HL-60 (cell line): ENCODE data around the gene SFXN3.

Experiments used
- DNase-seq, 2 experiments: peaks; one replicate each; pipeline ENCODE4 v3.0.0-alpha.2; 2010 to 2020; ENCODE audit warnings: low read depth in 1 of 2, low spot score in 1 of 2
- H3K27ac ChIP-seq: fragments of 250-450 bp; sonication (Bioruptor Pico); replicated peaks from 2 replicates; pipeline ENCODE4 v1.5.1; 2020; ENCODE audit warnings: mild to moderate bottlenecking, moderate library complexity
- H3K27me3 ChIP-seq: fragments of 250-450 bp; sonication (Bioruptor Pico); 2 replicates; pipeline ENCODE4 v1.5.1; 2021; ENCODE audit warnings: mild to moderate bottlenecking, moderate library complexity; ENCODE audit not compliant: insufficient read depth, poor library complexity, severe bottlenecking
- H3K4me3 ChIP-seq: replicated peaks from 2 replicates; pipeline ENCODE4 v1.5.1; 2011; ENCODE audit warnings: mild to moderate bottlenecking, control low read depth, low read length; ENCODE audit not compliant: insufficient read depth
- CTCF ChIP-seq: IDR thresholded peaks from one replicate; pipeline ENCODE4 v1.5.1; 2011; ENCODE audit warnings: low read length, control low read depth, inconsistent platforms; ENCODE audit not compliant: insufficient read depth
- GABPA ChIP-seq: IDR thresholded peaks from 2 replicates; pipeline ENCODE4 v1.6.1; 2012; ENCODE audit warnings: low read depth
- POLR2AphosphoS5 ChIP-seq: IDR thresholded peaks from 2 replicates; pipeline ENCODE4 v1.6.1; 2012; ENCODE audit warnings: low read depth
- SPI1 ChIP-seq: IDR thresholded peaks from 2 replicates; pipeline ENCODE4 v1.6.1; 2012; ENCODE audit warnings: low read depth, mild to moderate bottlenecking, borderline replicate concordance
- TF ChIP-seq, protein P1 (sequence below): IDR thresholded peaks from 2 replicates; pipeline ENCODE4 v1.6.1; 2012; ENCODE audit warnings: low read depth; ENCODE audit not compliant: insufficient replicate concordance

SFXN3 gene

DNA sequence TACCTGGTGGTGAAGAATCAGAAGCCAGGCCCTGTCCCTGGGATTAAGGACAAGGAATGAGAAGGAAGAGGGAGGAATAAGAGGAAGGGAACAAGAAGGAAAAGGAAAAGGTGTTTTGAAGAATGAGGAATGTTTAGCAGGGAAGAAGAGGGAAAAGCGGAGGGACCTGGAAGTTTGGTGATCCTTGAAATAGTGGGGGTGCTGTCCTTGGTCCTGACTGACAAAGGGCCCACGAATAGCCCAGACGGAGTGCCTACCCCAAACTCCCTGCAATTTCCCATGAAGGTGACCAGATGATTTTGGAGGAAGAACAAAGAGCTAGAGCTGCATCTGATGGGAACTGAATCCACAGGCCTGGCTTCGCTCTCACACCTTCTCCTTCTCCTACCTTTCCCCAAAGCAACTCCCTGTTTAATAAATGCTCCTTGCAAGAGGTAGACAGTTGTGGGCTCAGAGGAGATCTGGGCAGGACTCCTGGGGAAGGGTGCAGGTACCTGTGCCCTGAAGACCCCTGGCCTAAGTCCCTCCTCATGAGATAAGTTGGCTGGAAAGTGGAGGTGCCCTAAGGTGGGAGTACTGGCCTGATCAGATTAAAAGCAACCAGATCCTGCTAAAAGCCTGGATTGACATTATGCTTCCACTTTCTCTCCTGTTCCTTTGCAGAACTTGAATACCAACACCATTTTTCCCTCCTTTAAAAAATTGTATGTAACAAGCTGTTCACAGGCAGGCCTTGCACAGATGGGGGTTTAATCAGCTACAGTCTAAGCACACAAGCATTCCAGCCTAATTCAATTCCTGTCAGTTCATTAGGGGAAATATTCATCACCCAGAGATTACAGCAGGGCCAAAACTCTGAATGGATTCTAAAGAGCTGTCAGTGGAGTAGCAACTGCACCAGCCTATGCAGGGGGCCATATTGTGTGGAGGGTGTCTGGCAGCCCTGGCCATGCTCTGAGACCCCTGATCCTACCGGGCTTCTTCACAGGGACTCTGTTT is 50.2 kb downstream of the SFXN3 start:
- no peak overlapping the region for H3K4me3 ChIP-seq
- TF ChIP-seq, protein P1, sequence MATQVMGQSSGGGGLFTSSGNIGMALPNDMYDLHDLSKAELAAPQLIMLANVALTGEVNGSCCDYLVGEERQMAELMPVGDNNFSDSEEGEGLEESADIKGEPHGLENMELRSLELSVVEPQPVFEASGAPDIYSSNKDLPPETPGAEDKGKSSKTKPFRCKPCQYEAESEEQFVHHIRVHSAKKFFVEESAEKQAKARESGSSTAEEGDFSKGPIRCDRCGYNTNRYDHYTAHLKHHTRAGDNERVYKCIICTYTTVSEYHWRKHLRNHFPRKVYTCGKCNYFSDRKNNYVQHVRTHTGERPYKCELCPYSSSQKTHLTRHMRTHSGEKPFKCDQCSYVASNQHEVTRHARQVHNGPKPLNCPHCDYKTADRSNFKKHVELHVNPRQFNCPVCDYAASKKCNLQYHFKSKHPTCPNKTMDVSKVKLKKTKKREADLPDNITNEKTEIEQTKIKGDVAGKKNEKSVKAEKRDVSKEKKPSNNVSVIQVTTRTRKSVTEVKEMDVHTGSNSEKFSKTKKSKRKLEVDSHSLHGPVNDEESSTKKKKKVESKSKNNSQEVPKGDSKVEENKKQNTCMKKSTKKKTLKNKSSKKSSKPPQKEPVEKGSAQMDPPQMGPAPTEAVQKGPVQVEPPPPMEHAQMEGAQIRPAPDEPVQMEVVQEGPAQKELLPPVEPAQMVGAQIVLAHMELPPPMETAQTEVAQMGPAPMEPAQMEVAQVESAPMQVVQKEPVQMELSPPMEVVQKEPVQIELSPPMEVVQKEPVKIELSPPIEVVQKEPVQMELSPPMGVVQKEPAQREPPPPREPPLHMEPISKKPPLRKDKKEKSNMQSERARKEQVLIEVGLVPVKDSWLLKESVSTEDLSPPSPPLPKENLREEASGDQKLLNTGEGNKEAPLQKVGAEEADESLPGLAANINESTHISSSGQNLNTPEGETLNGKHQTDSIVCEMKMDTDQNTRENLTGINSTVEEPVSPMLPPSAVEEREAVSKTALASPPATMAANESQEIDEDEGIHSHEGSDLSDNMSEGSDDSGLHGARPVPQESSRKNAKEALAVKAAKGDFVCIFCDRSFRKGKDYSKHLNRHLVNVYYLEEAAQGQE = peak; percentile 97
- TF ChIP-seq GABPA = no peak
- DNase-seq = no peak
- H3K27me3 ChIP-seq = peaks cover 6% of the 10 kb centered on the region
- no peak overlapping the region for H3K27ac ChIP-seq

DNA sequence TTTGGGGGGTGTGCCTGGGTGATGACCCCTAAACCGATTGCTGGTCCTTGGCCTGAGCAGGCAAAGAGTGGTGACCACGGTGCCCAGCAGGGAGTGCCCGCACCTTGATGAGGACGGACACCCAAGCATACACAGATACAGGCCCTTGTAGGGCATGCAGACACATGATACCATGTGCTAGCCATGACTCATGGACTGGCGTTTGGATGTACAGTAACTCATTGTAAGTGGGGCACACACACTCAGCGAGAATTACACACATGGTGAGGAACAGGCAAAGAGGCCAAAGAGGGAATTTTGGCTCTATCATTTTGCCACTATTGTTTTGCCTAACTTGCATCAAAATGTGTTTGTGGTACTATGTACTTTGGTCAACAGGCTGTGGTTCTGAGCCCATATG is 54.8 kb downstream of the SFXN3 start:
- H3K4me3 ChIP-seq = no peak overlapping the region
- DNase-seq = no peak
- H3K27ac ChIP-seq = no peak overlapping the region
- H3K27me3 ChIP-seq = peaks cover 19% of the 10 kb centered on the region
- TF ChIP-seq POLR2AphosphoS5 (no peak), SPI1 (no peak), CTCF (no peak), GABPA (no peak)
- TF ChIP-seq, protein P1 = no peak

GRCh38 chr10:101087376-101087775 is 56.3 kb downstream of the SFXN3 start:
- H3K27ac ChIP-seq = no peak overlapping the region
- peaks cover 23% of the 10 kb centered on the region for H3K27me3 ChIP-seq
- TF ChIP-seq POLR2AphosphoS5 = no peak
- no peak for TF ChIP-seq CTCF
- no peak for TF ChIP-seq GABPA
- no peak for TF ChIP-seq SPI1
- TF ChIP-seq, protein P1 = no peak
- no peak for DNase-seq
- H3K4me3 ChIP-seq = no peak overlapping the region
